COLO668 (cell line): ENCODE data around the gene TP63.

Source experiments
- DNase-seq: peaks from one replicate; lab custom pipeline; 2025; ENCODE audit not compliant: unreplicated experiment; lab: John Stamatoyannopoulos, UW

The TP63 gene

GRCh38 chr3:189907803-189908202 lies 276.6 kb downstream of the TP63 start:
- DNase-seq: no peak

- DNase-seq: no peak
Observed at GRCh38 chr3:189908646-189909045, 277.5 kb downstream of the TP63 start.

DNA sequence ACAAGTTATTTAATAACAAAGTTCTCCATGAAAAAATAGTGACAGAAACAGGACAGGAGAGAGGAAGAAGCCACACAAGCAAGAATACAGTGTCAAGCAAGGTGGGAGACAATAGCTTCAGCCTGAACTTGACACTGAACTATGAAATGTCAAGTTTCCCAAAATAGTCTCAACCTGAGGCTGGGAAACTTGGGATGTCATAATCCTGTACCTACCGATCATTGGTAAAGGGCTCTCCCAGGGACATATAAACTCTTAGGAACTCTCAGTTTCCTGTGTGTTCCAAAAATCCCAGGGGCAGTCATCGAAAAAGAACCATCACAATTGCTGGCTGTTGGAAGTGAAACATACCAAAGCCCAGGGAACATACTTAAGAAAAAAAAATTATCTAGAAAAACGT lies 277.9 kb downstream of the TP63 start:
- no peak for DNase-seq

DNA sequence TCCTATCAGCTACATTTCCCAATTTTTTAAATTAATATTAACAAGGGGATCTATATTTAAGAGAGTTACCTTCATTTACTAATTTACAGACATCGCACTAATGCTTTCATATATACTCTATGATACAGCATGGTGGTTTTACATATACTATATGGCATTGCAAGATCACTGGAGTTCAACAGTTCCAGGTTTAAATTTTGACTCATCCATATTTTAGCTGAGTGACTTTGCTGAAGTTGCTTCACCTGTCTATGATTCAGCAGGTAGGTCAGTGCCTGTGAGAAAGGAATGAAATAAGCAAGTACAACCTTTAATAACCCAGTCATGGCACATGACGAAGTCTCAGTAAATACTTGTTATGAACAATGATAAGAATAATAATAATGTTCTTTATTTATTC lies 278.4 kb downstream of the TP63 start:
- no peak for DNase-seq

GRCh38 chr3:189911001-189911400 lies 279.8 kb downstream of the TP63 start:
- no peak for DNase-seq

- no peak for DNase-seq
Observed at GRCh38 chr3:189914799-189915198, 283.6 kb downstream of the TP63 start.

DNA sequence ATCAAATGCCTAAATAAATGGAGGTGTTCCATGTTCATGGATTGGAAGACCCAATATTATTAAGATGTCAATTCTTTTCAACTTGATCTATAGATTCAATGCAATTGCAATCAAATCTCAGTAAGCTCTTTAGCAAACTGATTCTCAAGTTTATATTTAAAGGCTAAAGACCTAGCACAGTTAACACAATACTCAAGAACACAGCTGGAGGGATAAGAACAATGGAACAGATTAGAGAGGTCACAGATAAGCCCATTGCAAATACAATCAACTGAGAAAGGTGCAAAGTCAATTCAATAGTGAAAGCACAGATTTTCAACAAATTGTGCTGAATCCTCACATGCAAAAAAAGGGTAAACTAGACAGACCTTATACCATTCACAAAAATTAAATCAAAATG lies 290.6 kb downstream of the TP63 start:
- DNase-seq: no peak

GRCh38 chr3:189927975-189928895 lies 297.0 kb downstream of the TP63 start:
- no peak for DNase-seq

DNA sequence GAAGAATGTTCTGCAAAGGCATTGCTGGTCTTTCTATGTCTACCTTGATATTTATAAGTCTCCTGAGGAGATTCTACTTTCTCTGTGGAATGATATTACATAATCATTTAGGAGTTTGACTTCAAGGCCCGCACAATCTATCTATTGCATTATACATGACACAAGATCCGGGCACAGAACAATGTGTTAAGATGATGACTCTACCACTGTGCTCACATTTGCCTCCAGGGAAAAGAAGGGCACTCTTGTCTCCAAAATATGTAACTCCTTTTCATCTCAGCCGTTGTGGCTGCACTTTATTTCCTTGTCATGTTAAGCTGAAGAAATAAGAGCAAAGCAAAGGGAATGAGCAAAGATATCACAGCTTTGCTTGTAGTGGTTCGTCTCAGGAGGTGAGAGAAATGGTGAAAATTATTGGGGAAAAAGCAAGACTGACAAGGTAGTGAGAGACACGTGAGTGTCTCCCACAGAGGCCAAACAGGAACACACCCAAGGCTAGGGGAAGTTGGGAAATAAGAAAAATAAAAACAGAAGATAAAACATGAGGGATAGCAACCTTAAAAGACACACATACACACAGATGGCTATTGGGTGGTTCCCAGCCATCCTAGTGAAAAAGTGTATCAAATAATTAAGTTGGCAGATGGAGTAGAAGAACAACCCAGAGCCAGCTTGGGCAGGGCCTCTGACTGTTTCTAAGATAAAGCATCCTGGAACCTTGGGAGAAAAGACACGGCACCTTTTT lies 305.2 kb downstream of the TP63 start:
- no peak for DNase-seq

GRCh38 chr3:189937302-189938127 lies 306.3 kb downstream of the TP63 start:
- DNase-seq: no peak

DNA sequence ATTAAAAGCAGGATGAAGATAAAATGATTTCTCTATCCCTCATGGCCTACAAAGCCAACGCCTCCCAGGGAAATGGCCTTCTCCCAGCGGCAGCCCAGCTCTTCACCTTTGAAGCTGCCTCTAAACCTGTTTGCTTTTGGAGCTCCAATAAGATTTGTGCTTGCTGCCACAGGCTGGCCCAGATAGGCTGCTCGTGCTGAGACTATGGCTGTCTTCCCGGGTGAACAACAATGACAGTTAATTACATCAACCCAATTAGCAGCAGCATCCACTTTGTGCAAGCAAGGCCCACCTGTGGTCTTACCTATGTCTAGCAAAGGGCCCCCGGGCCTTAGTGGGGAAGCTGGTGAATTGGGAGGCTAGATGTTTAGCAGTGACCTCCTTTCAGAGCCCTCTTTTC lies 309.9 kb downstream of the TP63 start:
- no peak for DNase-seq

DNA sequence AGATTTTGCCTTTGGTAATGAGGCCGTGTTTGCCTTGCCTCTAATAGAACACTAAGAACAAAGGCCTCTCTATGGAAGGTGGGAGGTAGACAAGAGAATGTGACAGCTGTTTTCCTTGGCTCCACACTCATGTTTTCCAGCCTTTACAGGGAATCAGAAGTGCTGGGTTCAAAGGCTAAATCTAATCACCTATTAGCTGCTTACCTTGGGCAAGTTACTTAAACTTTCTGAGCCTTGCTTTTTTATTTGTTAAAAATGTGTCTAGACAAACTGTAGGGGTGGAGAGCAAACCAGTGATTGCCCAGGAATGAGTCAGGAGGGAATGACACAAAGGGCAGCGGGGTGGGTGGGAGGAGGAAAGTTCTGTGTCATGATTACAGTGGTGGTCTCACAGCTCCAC lies 310.5 kb downstream of the TP63 start:
- DNase-seq: no peak

DNA sequence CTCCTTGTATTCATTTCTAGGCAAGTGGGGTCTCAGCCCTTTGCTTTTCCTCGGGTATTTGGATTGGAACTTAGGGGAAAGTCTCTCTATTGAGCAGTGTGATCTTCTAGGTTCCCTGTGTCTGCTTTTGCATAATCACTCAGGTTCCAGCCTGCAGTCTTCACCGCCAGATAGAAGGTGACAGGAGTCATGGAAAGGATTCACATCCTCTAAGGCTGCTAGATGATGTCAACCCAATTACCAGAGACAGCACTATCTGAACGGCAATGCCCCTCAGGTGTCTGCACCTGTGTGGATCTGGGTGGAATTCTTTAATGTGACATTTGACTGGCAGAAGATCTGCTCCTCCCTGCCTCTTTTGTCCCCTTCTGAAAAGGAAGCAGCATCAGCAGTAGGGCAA lies 311.8 kb downstream of the TP63 start:
- no peak for DNase-seq

- DNase-seq: no peak
Observed at GRCh38 chr3:189944285-189945145, 313.3 kb downstream of the TP63 start.

- no peak for DNase-seq
Observed at GRCh38 chr3:189945935-189946709, 314.9 kb downstream of the TP63 start.
